Fibroblast of the conjunctiva (primary cell): ENCODE results near the gene RNF223.
"Not testable (repeated sequence)": the region's sequence is repeated elsewhere in the genome, so short reads cannot be mapped to it uniquely, and the experiment has no call there.

ENCODE experiments used
- DNase-seq: peaks from one replicate; pipeline ENCODE4 v3.0.0-alpha.2; 2010; ENCODE audit warnings: low read depth

RNF223 gene

DNA sequence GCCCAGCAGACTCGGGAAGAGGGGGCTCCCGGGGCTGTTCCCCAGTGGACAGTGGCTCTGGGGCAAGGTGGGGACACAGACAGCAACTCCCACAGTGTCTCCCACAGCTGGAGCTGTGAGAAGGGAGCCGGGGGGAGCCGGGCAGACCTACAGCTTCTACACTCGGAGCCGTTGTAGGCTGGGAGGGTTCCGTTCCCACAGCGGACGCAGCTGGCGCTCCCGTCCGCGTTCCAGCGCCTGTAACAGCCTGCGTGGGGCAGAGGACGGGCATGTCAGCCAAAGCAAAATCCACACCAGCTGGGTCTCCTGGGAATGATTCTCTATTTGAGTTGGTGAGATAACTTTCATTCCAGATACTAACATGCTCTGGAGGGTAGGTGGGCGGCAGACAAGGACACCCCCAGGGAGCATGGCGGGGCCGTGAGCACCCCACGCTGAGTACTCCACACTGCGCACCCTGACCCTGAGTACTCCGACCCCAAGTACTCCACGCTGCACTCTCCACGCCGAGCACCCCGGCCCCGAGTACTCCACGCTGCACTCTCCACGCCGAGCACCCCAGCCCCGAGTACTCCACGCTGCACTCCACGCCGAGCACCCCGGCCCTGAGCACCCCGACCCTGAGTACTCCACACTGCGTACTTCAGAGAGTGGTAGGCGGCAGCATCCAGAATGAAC is 13.4 kb upstream of the RNF223 start:
- DNase-seq: no peak

DNA sequence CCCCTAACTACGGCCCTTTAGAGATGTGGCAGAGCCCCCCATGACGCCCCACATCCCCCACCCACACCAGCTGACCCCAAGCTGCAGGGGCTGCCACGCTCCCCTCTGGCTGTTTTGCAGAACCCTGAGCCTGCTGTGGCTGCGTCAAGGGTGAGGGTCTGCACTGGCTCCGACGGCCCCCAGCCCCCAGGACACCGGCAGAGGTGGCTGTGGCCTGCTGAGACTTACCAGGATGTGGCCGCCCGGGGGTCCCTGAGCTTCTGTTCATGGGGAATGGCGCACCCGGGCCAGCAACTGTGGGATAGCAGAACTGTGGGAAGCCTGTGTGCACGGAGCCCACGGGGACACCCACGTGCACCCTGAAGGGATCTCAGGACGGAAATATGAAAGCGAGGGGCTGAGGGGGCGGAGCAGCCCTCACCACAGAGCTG is 12.8 kb upstream of the RNF223 start:
- no peak for DNase-seq

- DNase-seq: no peak
Measured at GRCh38 chr1:1085911-1086841, 12.1 kb upstream of the RNF223 start.

DNA sequence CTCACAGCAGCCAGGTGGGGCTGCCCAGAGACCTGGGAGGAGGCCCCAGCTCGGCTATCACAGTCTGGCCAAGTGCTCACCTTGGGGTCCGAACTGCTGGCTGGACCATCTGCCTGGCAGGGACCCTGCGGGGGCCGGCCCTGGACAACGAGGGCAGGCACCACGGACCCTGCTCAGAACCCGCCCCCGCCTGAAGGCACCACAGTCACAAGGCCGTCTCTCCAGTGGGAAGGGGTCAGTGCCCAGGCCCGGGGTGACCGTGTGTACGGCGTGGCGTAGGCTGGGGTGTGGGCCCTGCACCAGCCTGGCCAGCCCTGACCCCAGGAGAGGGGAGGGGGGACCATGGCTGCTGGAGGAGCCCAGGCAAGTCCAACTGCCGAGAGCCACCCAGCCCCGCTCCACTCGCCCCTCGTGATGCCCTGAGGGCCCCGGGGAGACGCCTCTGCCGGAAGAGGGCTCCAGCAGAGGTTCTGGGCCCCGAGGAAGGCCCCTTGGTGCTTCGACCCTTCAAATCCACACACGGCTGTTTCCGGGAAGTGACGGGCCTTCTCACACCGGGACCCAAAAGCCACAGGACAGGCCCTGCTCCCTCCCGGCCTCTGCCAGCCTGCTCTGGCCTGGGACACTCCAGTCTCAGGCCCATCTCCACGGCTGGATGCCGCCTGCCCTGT is 11.2 kb upstream of the RNF223 start:
- no peak for DNase-seq

DNA sequence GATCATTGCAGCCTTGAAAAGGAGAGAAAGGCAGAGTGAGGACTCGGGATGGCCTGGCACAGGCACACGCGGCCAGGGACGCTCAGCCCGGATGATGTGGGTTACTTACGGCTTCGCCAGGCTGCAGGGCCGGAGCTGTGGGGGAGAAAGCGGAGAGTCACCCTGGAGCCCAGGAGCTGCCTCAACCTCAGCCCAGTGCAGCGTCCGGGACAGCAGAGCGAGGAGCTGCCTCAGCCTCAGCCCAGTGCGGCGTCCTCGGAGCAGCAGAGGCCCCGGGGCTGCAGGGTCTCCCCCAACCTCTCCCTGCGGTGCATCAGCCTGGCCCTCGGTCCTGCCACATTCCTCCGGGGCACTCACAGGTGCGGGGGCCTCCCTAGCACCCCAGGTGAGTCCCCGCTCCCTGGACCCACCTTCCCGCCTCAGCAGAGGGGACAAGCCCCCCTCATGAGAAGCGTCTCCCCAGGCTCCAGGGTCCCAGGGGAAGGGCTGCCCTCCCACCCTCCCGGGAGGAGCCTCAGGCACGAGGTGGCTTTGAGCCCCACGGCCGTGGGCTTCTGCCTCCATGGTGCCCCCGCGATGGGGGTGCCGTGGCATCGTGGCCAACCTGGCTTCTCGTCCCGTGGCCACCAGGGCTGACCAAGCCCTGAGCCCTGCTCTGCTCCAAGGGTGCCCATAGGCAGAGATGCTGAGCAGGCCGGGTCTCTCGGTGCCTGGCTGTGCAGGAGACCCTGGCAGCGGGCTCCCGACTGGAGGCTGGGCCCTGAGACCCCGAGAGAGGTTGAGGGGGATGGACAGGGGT is 10.5 kb upstream of the RNF223 start:
- DNase-seq: no peak

- DNase-seq: no peak
Measured at GRCh38 chr1:1083416-1084371, 9.6 kb upstream of the RNF223 start.

- DNase-seq: no peak
Measured at GRCh38 chr1:1082776-1083415, 8.8 kb upstream of the RNF223 start.

DNA sequence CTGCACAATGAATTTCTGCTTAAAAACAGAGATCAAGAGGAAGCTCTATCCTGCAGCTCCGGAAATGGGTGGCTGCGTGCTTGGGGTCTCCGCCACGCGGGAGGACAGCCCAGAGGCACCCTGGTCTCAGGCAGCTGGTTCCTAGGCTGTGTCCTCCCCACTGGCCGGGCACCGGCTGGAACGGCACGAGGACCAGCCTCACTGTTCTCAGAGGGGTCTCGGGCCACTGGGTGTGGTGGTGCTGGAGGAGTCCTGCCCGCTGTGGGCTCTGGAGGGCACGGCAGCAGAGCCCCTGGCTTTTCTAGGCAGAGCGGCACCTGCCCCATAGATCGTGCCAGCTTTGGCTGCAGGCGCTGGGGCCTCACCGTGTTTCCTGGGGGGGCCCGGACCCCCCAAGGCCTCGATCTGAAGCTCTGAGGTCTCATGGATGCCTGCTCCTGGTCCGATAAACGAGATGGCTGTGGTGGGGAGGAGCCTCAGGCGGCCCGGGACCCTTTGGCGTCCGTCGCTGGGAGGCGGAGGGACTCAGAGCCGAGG is 8.2 kb upstream of the RNF223 start:
- DNase-seq: no peak

DNA sequence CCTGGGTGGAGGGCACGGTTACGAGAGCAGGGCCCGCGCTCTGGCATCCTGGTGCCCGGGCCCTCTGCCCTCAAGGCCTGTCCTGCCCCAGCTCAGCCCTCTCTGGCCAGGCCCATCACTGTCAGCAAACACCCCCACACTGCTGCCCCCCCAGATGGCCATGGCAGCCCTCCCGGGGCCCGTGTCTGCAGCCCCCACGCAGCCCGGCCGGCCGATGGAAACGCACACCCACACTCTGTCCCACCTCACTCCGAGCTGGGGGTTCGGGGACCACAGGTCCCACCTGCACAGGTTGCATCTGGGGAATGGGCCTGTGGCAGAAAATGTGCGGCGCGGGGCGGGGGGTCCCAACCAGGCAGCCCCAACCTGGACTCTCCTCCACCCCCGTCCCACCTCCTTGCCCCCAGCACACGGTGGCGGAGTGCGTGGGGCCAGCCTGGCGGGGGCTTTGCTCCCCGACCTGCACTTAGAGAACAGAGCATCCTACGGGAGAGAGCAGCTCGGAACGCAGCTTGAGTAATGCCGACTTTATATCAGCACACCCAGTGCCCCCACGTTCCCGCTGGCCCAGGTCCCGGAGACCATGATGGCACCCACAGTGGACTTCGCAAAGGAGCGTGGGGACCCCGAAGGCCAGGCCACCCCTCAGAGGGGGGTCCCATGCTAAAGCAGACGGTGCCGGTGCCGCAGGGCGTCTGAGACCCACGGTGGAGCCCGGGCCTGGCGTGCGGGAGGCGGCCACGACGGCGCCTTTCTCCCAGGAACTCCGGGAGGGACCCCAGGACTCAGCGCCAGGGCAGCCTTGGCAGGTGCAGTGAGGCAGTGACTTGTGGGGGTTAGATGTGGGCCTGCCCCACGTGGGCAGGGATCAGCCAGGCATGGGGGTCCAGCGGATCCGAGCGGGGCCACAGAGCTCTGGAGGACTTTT is 7.5 kb upstream of the RNF223 start:
- DNase-seq: no peak

- DNase-seq: no peak
Measured at GRCh38 chr1:1080951-1081310, 6.8 kb upstream of the RNF223 start.

- DNase-seq: no peak
Measured at GRCh38 chr1:1080122-1080757, 6.1 kb upstream of the RNF223 start.

DNA sequence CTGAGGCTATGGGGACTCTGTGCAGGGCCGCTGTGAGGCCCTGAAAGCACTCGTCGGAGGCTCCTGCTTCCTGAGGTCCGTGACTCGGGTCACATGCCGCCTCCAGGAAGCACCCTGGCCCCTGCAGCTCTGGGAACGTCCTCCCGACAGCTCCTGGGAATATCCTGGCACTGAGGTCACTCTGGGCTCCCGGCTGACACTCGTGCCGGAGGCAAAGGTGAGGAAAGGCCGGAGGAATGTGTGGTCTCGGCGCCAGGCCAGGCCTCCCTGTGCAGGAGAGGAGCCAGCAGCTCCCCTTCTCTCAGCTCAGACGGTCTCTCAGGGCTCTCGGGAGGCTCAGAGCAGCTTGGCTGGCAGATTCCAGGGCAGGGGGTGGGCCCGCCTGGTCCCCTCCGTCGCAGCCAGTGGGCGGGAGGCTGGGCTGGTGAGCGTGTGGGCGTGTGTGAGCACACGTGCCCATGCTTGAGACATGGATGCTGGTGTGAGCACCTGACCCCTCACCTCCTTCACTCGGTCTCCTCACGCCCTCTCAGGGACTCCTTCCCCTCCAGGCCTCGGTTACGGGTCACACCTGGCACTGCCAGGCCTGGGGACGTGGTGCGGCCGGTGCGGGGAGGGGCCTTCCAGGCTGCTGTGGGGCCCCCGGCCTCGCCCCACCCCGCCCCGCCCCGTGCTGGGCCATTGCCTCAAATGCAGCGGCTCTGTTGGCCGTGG is 5.5 kb upstream of the RNF223 start:
- DNase-seq: no peak

GRCh38 chr1:1077396-1077795 is 3.3 kb upstream of the RNF223 start:
- not testable (repeated sequence) for DNase-seq

DNA sequence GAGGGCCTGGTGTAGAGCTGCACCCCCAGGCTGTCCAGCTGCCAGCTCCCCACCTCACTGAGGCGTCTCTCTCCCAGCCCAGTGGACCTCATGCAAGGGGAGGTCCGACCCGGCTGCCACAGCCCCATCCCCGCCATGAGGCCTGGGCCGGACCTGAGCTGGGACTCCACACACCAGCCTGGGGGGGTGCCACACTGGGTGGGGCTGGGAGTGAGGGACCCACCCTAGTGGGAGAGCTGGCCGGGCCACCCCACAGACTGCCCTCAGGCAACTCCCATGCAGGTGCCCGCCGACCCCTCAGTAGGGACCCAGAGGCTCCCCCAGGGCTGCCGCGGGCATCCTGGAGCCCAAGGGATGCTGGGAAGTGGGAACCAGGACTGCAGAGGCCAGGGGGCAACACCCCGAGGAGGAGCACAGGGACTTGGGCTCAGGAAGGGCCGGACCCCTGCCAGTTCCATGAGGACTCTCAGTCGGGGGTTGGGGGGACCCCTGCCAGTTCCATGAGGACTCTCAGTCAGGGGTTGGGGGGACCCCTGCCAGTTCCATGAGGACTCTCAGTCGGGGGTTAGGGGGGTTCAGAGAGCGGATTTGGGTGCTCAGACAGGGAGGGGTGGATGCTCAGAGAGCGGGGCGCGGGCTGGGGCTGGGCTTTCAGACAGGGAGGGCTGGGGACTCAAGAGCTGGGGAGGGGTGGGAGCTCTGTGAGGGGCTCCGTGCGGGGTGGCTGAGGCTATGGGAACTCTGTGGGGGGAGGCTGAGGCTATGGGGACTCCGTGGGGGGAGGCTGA is 1.2 kb upstream of the RNF223 start:
- no peak for DNase-seq

DNA sequence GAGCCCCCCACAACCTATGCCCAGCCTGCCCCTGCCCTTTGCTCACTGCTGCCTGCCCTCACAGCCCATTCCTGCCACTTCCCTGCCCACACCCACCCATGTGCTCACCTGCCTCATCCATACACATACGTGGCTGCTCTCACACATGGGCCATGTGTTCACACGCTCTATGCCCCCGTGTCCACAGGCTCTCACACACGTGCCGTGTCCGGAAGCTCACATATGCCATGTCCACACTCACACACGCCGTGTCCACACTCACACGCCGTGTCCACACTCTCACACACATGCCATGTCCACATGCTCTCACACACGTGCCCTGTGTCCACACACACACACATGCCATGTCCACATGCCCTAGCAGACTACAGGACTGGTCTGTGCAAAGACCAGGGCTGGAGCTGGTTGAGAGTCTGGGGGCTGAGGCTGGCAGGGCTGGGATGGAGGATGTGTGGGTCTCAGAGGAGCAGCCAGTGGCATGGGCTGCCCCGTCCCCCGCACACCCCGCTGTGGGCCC is 583 bp upstream of the RNF223 start:
- DNase-seq: no peak

DNA sequence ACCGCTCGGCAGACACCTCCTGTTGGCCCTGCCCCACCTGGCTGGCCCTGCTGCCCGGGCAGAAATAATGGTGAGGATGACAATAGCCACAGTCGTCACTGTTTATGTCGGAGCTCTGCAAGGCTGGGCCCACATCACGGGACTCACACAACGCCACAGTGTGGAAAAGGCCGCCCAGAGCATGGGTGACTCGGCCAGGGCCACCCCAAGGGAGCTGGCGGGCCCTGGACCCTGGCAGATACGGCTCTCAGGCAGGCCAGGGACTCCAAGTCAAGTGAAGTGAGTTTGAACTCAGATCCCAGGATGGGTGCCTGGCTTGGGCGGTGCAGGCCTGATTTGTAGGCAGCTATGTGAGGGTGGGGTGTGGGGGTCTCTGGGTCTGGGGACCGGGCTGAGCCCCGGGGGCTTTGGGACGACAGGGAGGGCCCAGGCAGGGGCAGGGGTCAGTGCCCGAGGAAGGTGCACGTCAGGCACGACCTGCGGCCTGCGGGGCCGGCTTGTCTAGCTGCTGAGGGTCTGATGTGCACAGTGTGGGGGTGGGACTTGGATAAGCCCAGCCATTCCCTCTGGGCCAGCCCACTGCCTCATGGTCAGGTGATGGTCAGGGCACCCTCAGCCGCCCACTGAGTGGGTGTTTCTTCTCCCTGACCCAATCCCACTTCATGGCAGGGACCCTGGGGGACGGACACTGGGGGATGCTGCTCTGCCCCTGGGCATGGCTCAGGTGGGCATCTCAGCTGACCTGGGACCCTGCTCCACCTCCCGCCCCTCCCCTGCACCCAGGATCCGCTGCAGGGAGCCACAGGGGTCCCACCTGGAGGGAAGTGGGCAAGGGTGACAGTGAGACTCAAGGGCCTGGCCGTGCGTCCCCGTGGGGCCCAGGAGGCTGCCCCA is 1.0 kb downstream of the RNF223 start:
- no peak for DNase-seq
